GM18873 (cell line): ENCODE results near the gene HIVEP3.

ENCODE experiments used
- ATAC-seq: cut with Tn5 transposase; IDR thresholded peaks from one replicate; pipeline ENCODE4 v1.9.1; 2021; ENCODE audit warnings: mild to moderate bottlenecking, moderate library complexity, moderate number of reproducible peaks; ENCODE audit not compliant: unreplicated experiment, low FRiP score

HIVEP3 gene

DNA sequence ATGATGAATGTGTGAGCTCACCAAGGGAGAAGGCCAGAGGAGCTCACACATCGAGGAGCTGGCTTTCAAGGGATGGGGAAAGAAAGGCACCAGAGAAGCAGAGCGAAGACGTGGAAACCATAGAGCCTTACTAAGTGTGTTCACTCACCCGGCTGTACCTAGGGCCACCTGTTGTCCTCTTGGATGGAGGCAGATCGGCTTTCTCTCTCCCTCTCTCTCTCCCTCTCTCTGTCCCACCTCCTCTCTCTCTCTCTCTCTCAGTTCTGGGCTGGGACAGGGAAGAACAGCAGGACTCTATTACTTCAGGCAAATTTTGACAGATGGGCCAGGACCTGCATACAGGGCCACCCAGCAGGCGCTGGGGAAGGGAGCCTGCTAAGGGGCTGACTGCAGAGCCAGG, 64.8 kb downstream of the HIVEP3 start:
- ATAC-seq, result no peak

DNA sequence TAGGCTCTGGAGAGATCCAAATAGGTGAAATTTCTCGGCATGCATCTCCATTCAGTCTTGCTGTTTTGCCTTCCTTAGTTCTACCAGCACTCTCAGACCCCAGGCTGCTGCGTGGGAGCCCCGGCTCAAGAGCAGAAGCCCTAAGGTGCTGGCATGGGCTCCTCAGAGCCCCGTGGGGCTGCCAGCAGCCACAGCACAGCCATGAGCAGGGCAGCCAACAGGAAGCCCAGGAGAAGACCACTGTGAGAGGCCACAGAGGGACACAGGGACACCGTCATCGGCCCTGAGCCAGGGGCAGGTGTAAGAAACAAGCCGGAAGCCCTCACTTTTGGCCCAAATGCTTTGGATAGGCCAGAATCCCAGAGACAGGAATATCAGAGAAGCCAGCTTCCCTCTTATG, 66.6 kb downstream of the HIVEP3 start:
- no peak for ATAC-seq

GRCh38 chr1:41851589-41851988, 67.1 kb downstream of the HIVEP3 start:
- ATAC-seq, result no peak

GRCh38 chr1:41850029-41850428, 68.7 kb downstream of the HIVEP3 start:
- ATAC-seq, result no peak

GRCh38 chr1:41849211-41849759, 69.4 kb downstream of the HIVEP3 start:
- no peak for ATAC-seq

GRCh38 chr1:41848216-41848952, 70.3 kb downstream of the HIVEP3 start:
- no peak for ATAC-seq

GRCh38 chr1:41847733-41848132, 71.0 kb downstream of the HIVEP3 start:
- ATAC-seq, result no peak

DNA sequence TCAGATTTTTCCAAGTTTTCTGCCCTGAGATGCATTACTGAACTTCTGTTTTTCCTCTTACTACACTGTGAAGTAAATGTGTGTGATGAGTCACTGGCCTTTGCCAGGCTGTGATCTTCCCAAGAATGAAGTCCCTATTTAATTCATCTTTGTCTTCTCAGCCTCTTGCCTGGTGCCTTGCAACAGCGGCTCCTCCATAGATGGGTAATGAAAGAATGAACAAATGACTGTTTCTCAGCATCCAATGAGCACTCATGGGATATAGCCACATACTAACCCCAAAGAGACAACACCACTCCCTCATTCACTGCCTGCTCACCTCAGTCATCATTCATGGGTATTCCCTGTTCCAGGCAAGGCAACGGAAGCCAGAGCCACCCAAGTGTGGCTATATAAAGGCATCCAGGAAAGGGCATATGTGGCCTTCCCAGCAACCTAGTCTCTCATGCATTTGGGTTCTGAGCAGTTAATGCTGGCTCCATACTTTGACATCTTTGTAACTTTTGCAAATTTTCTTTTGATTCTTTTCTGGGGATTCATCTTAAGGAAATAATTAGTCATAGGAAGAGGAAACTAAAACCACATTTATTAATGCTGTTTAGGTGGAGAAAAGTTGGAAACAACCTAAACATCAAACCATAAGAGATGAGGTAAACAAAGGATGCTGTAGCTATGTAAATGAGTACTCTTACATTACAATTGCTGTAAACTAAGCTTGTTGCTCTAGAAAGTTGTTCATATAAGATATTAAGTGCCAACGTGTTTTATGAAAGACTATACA, 71.9 kb downstream of the HIVEP3 start:
- no peak for ATAC-seq

DNA sequence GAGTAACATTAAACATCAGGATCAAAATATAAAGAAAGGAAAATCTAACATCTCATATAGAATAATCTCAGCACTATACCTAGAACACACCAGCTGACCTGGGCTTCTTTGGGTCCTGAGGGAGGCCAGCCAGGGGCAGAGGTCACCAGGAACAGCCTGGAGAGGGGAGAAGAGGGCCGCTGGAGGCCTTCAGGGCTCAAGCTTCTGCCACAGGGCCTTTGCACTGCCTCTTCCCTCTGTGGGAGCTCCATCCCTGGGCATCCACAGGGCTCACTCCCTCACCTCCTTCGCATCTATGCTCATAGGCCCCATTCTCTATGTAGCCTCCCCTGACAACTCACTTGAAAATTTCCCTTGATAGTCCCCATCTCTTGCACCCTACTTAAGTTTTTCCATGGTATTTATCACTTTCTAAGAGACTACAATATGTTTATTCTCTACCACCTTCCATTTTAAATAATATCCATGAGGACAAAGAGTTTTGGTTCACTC, 73.9 kb downstream of the HIVEP3 start:
- no peak for ATAC-seq

DNA sequence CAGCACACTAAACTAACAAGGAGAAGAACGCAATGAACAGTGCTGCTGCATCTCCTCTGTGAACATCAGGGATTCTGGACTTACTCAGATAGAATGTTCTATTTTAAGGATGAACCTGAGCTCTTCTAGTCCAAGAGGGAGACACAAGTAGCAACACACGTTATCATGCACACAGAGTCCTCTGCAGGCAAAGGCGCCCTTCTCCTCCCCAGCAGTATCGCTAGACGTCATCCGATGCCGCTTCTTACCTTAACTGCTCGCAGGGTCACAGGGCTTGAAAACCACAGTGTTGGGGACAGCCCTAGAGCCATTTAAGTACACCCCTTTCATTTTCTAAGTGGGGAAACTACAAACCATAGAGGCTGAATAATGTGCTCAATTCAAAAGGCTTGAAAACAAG, 74.5 kb downstream of the HIVEP3 start:
- ATAC-seq, result no peak

DNA sequence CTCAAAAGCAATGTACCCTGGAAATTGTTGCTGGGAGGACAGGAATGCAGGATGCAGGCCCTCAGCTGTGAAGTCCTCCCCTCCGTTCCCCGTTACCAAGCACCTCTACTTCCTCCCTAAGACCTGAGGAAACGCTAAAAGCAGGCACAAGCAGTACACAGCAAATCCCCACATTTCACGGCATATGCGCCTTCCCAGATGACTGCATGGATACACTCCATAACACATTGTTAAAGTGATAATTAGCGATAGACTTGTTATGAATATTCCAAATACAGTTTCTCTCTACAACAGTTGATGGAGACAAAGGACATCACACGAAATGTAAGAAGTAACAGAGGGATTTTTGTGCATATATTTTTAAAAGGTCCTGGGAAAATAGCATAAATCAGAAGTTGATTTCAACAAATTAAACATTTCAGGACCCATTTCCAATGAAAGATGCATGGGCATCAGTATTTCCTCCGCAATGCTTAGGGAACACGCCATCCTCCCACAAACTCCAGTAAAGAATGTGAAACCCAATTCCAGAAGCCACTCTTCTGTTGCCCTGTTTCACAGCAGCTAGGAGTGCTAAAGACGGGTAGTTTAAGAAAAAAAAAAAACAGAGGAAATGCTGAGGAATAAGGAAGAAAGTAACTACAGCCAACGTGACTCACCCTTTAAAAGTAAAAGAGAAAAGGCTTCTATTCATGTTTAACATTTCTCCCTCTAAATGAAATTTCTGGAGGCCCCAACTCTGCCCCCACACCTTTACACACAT, 75.5 kb downstream of the HIVEP3 start:
- ATAC-seq, result no peak

GRCh38 chr1:41842326-41842725, 76.4 kb downstream of the HIVEP3 start:
- no peak for ATAC-seq

DNA sequence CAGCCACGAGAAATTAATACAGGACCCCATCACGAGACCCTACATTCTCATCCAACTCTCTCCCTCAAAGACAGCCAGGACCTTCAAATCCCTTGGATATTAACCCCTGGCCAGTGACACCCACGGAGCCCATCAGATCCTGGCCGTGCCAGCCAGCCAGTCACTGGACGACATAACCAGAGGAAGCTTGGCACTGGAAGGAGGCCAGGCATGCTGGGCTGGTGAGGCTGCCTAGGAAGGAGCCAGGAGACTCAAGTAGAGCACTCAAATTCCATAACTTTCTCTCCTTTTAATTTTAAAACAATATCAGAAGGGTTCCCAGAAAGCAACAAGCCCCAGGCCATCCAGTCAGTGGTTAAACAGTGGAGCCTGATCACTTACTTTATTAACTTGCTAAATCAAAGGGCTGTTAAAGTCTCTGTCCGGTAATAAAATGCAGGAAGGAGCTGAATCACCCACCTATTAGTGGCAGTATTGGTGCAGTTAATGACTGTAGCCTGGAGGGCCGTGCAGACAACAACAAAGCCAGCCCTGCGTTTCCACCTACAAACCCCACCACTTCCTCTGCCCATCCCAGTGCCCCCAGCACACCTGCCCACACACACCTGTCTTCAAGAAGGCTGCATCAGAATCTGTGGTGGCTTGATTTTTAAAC, 78.0 kb downstream of the HIVEP3 start:
- ATAC-seq, result no peak

DNA sequence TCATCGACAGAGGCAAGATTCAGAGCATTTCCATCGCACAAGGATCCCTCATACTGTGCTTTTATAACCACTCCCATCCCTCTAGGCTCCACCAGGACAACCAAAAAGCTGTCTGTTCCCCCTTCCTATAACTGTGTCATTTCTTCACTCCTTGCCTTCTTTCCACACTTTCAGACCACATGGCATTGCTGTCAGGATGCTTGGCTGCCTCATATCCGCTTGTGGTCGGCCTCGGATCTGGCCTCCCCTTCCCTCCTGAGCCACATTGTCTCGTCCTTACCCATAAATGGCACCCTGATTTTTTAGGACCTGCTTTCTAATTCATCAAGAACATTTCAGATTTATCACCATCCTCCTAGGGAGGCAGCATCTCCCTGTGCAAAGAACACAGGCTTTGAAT, 80.5 kb downstream of the HIVEP3 start:
- no peak for ATAC-seq

GRCh38 chr1:41837691-41838090, 81.0 kb downstream of the HIVEP3 start:
- ATAC-seq, result no peak

DNA sequence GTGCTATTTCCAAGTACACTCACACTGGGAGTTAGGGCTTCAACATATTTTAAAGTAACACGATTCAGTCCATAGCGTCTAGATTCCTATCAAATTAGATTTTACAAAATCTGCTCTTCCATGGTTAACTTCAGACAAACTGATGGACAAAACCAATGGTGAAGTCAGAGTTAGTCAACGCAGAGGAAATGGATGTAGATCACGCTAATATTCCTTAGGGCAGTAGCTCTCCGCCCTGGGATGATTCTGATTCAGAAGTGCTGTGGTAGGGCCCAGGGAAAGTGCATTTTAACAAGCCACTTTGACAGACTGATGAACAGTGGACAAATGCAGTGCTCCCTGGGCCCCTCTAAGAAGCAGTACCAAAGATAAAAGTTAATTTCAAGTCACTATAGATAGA, 83.2 kb downstream of the HIVEP3 start:
- ATAC-seq, result no peak

DNA sequence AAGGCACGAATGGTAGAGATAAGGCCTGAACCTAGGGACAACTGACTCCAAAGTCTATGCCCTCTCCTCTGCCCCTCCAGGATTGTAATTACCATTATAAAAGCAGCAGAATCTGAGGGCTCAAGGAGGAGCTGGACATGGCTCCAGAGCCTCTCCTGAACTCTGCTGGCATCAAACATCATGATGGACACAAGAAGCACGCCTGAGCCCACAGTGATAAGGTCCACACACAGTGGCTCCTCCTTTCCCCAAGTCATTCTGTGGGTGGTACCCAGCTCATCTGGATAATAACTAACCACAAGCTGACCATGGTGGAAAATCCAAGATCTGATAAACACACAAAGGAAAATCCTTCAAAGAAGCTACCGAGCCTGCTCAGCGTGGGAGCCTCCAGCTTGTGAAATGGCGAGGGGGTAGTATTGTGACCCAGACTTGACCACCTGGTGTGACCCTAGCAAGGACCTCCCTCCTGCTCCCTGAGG, 85.2 kb downstream of the HIVEP3 start:
- ATAC-seq, result no peak

- ATAC-seq, result no peak
These were observed 88.0 kb downstream of the HIVEP3 start for GRCh38 chr1:41830726-41831125.

- ATAC-seq, result no peak
These were observed 90.6 kb downstream of the HIVEP3 start for GRCh38 chr1:41827991-41828570.

DNA sequence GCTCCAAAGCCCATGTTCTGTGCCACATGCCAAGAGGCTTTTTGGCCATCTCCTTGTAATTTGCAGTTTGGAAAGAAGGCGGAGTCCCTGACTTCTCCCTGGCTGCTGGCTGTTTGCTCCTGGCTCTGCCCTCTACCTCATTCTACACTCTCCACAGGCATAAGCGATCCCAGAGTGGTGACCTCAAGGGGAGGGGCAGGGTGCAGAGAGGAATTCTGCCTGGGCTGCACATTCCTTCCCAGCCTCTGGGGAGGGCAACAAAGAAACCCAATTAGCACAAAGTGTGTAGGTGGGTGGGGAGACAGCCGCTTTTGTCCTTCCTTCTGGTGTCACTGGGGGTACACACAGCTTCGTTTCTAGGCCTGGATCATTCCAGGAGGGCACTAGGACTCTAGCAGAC, 95.3 kb downstream of the HIVEP3 start:
- no peak for ATAC-seq
